Peyer's patch (tissue), 4 donors: ENCODE results near the gene GRIN2C.

Source experiments
- POLR2A ChIP-seq, 2 donors: fragments of 450-650 bp; IDR thresholded peaks; one replicate each; pipeline ENCODE4 v1.5.1; 2017; ENCODE audit warnings: antibody characterized with exemption in 2 of 2, mild to moderate bottlenecking in 2 of 2, moderate library complexity in 2 of 2
- TF ChIP-seq, protein P1 (sequence below), 6 experiments: fragments of 450-650 bp in 4 of 6; fragments of 200-600 bp in 2 of 6; sonication (generic) in 1 of 6; IDR thresholded peaks; one replicate each; pipeline ENCODE4 v1.5.1; 2017 to 2019; ENCODE audit warnings: antibody characterized with exemption in 6 of 6, mild to moderate bottlenecking in 3 of 6, moderate library complexity in 1 of 6

DNA sequence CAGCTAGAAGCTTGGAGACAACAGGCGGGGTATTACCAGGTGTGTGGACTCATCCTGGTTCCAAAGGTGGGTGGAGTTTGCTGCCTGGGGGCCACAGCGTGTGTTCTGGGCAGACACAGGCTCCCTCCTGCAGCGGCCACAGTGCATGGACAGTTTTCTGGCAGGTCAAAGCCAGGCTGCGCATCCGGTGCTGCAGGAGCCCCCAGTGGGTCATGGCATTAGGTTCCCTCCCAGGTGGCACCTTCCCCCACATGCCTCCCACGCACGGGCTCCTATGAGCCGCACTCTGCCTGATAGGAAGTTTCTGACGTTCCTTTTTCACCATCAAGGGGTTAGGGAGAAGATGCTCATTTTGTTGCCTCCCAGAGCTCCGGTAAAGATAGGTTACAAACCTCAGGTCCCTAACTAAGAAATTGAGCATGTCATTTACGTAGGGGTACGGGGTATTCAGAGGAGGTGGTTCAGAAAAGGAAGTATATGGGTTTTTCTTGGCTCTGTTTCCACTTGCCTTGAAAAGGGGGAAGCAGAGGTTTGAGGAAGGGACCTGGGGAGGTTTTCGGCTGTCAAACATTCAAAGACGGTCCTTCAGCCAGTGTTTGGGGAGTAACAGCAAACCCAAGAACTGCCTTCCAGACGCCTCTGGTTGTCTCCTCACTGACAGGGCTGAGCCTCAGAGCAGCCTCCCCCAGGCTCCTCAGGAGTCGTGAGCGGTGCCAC, 50.8 kb downstream of the GRIN2C start:
- TF ChIP-seq, protein P1, sequence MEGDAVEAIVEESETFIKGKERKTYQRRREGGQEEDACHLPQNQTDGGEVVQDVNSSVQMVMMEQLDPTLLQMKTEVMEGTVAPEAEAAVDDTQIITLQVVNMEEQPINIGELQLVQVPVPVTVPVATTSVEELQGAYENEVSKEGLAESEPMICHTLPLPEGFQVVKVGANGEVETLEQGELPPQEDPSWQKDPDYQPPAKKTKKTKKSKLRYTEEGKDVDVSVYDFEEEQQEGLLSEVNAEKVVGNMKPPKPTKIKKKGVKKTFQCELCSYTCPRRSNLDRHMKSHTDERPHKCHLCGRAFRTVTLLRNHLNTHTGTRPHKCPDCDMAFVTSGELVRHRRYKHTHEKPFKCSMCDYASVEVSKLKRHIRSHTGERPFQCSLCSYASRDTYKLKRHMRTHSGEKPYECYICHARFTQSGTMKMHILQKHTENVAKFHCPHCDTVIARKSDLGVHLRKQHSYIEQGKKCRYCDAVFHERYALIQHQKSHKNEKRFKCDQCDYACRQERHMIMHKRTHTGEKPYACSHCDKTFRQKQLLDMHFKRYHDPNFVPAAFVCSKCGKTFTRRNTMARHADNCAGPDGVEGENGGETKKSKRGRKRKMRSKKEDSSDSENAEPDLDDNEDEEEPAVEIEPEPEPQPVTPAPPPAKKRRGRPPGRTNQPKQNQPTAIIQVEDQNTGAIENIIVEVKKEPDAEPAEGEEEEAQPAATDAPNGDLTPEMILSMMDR (IDR thresholded peaks at IDR 0.05), result no peak
- no peak for TF ChIP-seq POLR2A (IDR thresholded peaks at IDR 0.05)
